H1 (cell line): ENCODE results near the gene ERMARD.

Source experiments
- CBX5 ChIP-seq: fragments of 300-800, 300-1000 bp; sonication (generic); IDR thresholded peaks from 2 replicates; pipeline ENCODE4 v1.7.1; 2016; ENCODE audit warnings: antibody characterized with exemption, low read length, low read depth
- CHD7 ChIP-seq: fragments of 300-600 bp; sonication (generic); IDR thresholded peaks from 2 replicates; pipeline ENCODE4 v1.7.1; 2012; ENCODE audit warnings: low read length, moderate library complexity, mild to moderate bottlenecking, inconsistent platforms; ENCODE audit not compliant: insufficient replicate concordance
- CREB1 ChIP-seq: IDR thresholded peaks from 2 replicates; pipeline ENCODE4 v1.6.1; 2012; ENCODE audit warnings: inconsistent platforms
- CTCF ChIP-seq, 3 experiments: IDR thresholded peaks; 1 replicate in 2 of 3; 2 replicates in 1 of 3; pipeline versions ENCODE4 v1.5.1 to v1.6.1; 2011; ENCODE audit warnings: low read length in 3 of 3, mild to moderate bottlenecking in 3 of 3, inconsistent platforms in 2 of 3, low read depth in 1 of 3, moderate library complexity in 1 of 3; ENCODE audit not compliant: insufficient read depth in 1 of 3; ENCODE audit errors: control extremely low read depth in 1 of 3
- E2F6 ChIP-seq: IDR thresholded peaks from 2 replicates; pipeline ENCODE4 v1.6.1; 2012; ENCODE audit warnings: inconsistent platforms
- EZH2 ChIP-seq: fragments of 200-600 bp; sonication (generic); IDR thresholded peaks from 2 replicates; pipeline ENCODE4 v1.7.1; 2012; ENCODE audit warnings: low read depth, mild to moderate bottlenecking, moderate library complexity, low read length, inconsistent platforms; ENCODE audit not compliant: severe bottlenecking
- GTF2F1 ChIP-seq: IDR thresholded peaks from 2 replicates; pipeline ENCODE4 v1.6.1; 2012; ENCODE audit warnings: low read depth, low read length, improper control_type of control experiment, borderline replicate concordance
- JUN ChIP-seq: IDR thresholded peaks from 2 replicates; pipeline ENCODE4 v1.6.1; 2011; ENCODE audit warnings: low read depth, mild to moderate bottlenecking, improper control_type of control experiment, low read length
- JUND ChIP-seq: IDR thresholded peaks from 2 replicates; pipeline ENCODE4 v1.6.1; 2011; ENCODE audit warnings: mild to moderate bottlenecking, improper control_type of control experiment, low read length
- TAF1 ChIP-seq: IDR thresholded peaks from 2 replicates; pipeline ENCODE4 v1.6.1; 2011; ENCODE audit warnings: mild to moderate bottlenecking, low read depth, low read length

- no peak for TF ChIP-seq GTF2F1
- no peak for TF ChIP-seq CTCF (IDR thresholded peaks at IDR 0.05; ENCODE audit: control extremely low read depth in 1 of 3, insufficient read depth in 1 of 3, low read depth in 1 of 3, low read length in 3 of 3)
- TF ChIP-seq JUN = no peak
- no peak for TF ChIP-seq TAF1
- no peak for TF ChIP-seq CBX5
- no peak for TF ChIP-seq EZH2
- TF ChIP-seq E2F6 = no peak
- TF ChIP-seq JUND = no peak
- no peak for TF ChIP-seq CHD7
- no peak for TF ChIP-seq CREB1
Observed at GRCh38 chr6:169827290-169827717, 75.9 kb downstream of the ERMARD start.
